ENCODE measurements around the gene CUL5. TPM values are rescaled to one million over a fixed set of nuclear protein-coding genes. Genes with fewer than 3 reads are reported as not detected.

The CUL5 gene
- total and polyA plus RNA-seq, 2 of the 8 experiments (the other 6 are each of a cell fraction or from before 2014, with no cell fraction given): 4.9 to 31.8 TPM

- Histone ChIP-seq H3K27ac (ENCODE audit: low read depth, low read length) (no peak overlapping the region), H3K23me2 (ENCODE audit: low read depth, low read length) (no peaks in the 10 kb centered on the region), H2AFZ (ENCODE audit: low read length) (no peak overlapping the region), H3K23ac (ENCODE audit: insufficient read length) (no peak overlapping the region), H2BK5ac (ENCODE audit: low read depth, low read length) (no peak overlapping the region), H3K79me1 (ENCODE audit: low read depth, low read length) (no peaks in the 10 kb centered on the region), H2BK12ac (ENCODE audit: low read depth, low read length) (no peak overlapping the region), H2BK15ac (ENCODE audit: low read length) (no peak overlapping the region), H3K4me2 (ENCODE audit: insufficient read depth in 1 of 2, low read depth in 2 of 2, low read length in 2 of 2) (no peak overlapping the region), H3K9ac (replicated peaks in 1 of 4; ENCODE audit: extremely low read depth in 1 of 4, low read depth in 3 of 4, low read length in 3 of 4) (no peak overlapping the region), H3K4ac (replicated peaks; ENCODE audit: insufficient read length, low read depth, low read length) (no peak overlapping the region), H3K14ac (ENCODE audit: insufficient read length) (no peak overlapping the region), H3K18ac (ENCODE audit: extremely low read depth, low read length) (no peak overlapping the region), H4K8ac (ENCODE audit: extremely low read depth, insufficient read depth, low read length) (no peak overlapping the region), H3K9me3 (ENCODE audit: insufficient read depth in 2 of 2, low read depth in 1 of 2, low read length in 1 of 2) (no peaks in the 10 kb centered on the region), H3K4me3 (ENCODE audit: extremely low read depth in 1 of 4, insufficient read depth in 2 of 4, low read depth in 3 of 4, low read length in 4 of 4) (no peak overlapping the region), H4K91ac (replicated peaks; ENCODE audit: insufficient read length, low read length) (no peak overlapping the region), H4K20me1 (replicated peaks in 1 of 2; ENCODE audit: control insufficient read depth in 1 of 2, insufficient read depth in 2 of 2, low read length in 2 of 2) (no peaks in the 10 kb centered on the region), H2BK120ac (replicated peaks; ENCODE audit: low read depth, low read length) (no peak overlapping the region), H3K36me3 (ENCODE audit: control insufficient read depth in 2 of 4, insufficient read depth in 4 of 4, low read length in 3 of 4) (peaks cover under 1 to 48% (median 15%) of the 10 kb centered on the region in 4 experiments; a peak in 7 of 8 replicates), H2BK20ac (ENCODE audit: low read length) (no peak overlapping the region), H3K79me2 (ENCODE audit: control insufficient read depth in 1 of 2, insufficient read depth in 2 of 2, low read length in 2 of 2) (no peaks in the 10 kb centered on the region), H3K56ac (replicated peaks; ENCODE audit: insufficient read length, low read depth, low read length) (no peak overlapping the region), H3K27me3 (replicated peaks in 1 of 4; ENCODE audit: control insufficient read depth in 3 of 4, extremely low read depth in 1 of 4, insufficient read depth in 3 of 4, low read length in 3 of 4) (no peaks in the 10 kb centered on the region), H2AK5ac (ENCODE audit: low read depth, low read length) (no peak overlapping the region), H4K5ac (ENCODE audit: insufficient read length, low read depth, low read length) (no peak overlapping the region), H3K4me1 (replicated peaks in 1 of 4; ENCODE audit: control insufficient read depth in 3 of 4, insufficient read depth in 4 of 4, low read length in 3 of 4) (no peaks in the 10 kb centered on the region)
- DNase-seq (ENCODE audit: low read depth in 1 of 2, low spot score in 2 of 2) (no peak), FAIRE-seq (no peak)
- TF ChIP-seq, protein P1, sequence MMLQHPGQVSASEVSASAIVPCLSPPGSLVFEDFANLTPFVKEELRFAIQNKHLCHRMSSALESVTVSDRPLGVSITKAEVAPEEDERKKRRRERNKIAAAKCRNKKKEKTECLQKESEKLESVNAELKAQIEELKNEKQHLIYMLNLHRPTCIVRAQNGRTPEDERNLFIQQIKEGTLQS (IDR thresholded peaks at IDR 0.05; ENCODE audit: insufficient read depth, low read depth, low read length): no peak
- TF ChIP-seq ZNF274 (IDR thresholded peaks at IDR 0.05; ENCODE audit: borderline replicate concordance, extremely low read depth, low read length): no peak
- no peak for TF ChIP-seq FOSL1 (IDR thresholded peaks at IDR 0.05; ENCODE audit: insufficient read depth, low read depth, low read length)
- TF ChIP-seq TEAD4 (IDR thresholded peaks at IDR 0.05; ENCODE audit: low read depth, low read length): no peak
- 93% methylated on average over 3 of the region's 3 CpGs; no CpG with 5 or more reads in 1 of the 2 experiments for WGBS, 2 experiments (ENCODE audit: extremely low coverage in 1 of 2, insufficient coverage in 1 of 2, insufficient read length in 1 of 2, insufficient replicate concordance in 2 of 2, low coverage in 1 of 2, low lambda C conversion rate in 2 of 2, missing lambda C conversion rate in 1 of 2)
- ChIA-PET POLR2A (ENCODE audit: partially characterized antibody) (interaction anchor here (1.3 kb wide), 1 partner anchor 11 kb away, joined by 3 read pairs; no protein-coding TSS in a partner anchor), CTCF (ENCODE audit: partially characterized antibody) (interaction anchor here (0.6 to 14.3 kb wide), 7 partner anchors 10 to 302 kb away, joined by 3 to 90 read pairs (median 4); partner anchors contain the start of gene ACAT1)
These were observed 135.9 kb downstream of the CUL5 start for GRCh38 chr11:108144615-108145014.
